CD4-positive, alpha-beta memory T cell (primary cell): ENCODE measurements around the gene CTSH. TPM values are rescaled to one million over a fixed set of nuclear protein-coding genes. Genes with fewer than 3 reads are reported as not detected.
"Not testable (repeated sequence)": the region's sequence is repeated elsewhere in the genome, so short reads cannot be mapped to it uniquely, and the experiment has no call there.

Experiments used
- CTCF ChIA-PET: fragments of 350-600 bp; sonication (Branson Sonifier 250); formaldehyde crosslinking; loops from one replicate; lab custom pipeline; 2021; ENCODE audit warnings: inconsistent platforms; ENCODE audit not compliant: partially characterized antibody; lab: Charles Lee
- POLR2A ChIA-PET: fragments of 350-600 bp; sonication (Branson Sonifier 250); formaldehyde crosslinking; loops from one replicate; lab custom pipeline; 2021; ENCODE audit not compliant: partially characterized antibody; lab: Charles Lee
- DNase-seq, 5 donors: peaks; one replicate each; pipeline versions ENCODE4 v3.0.0 to v3.0.0-alpha.2; 2020 to 2022; ENCODE audit warnings: mixed read lengths in 1 of 5
- H3K27ac ChIP-seq: one replicate; pipeline ENCODE4 v1.7.0; 2013; ENCODE audit warnings: low read depth, low read length
- H3K27me3 ChIP-seq: 2 replicates; pipeline ENCODE4 v1.7.0; 2013; ENCODE audit warnings: mild to moderate bottlenecking, low read length, moderate library complexity; ENCODE audit not compliant: insufficient read depth
- H3K36me3 ChIP-seq: 2 replicates; pipeline ENCODE4 v1.7.0; 2013; ENCODE audit warnings: mild to moderate bottlenecking, low read length, moderate library complexity; ENCODE audit not compliant: insufficient read depth
- H3K4me1 ChIP-seq: 2 replicates; pipeline ENCODE4 v1.7.0; 2013; ENCODE audit warnings: mild to moderate bottlenecking, low read length, moderate library complexity; ENCODE audit not compliant: insufficient read depth
- H3K4me3 ChIP-seq, 2 donors: one replicate each; pipeline ENCODE4 v1.7.0; 2013; ENCODE audit warnings: low read length in 2 of 2, mild to moderate bottlenecking in 1 of 2
- H3K9me3 ChIP-seq, 2 donors: one replicate each; pipeline ENCODE4 v1.7.0; 2013; ENCODE audit warnings: low read length in 2 of 2, control low read depth in 1 of 2; ENCODE audit not compliant: control insufficient read depth in 1 of 2
- H3K27ac Mint-ChIP-seq, 7 donors: one replicate each; pipeline ENCODE4 v1.8.0; 2020 to 2021; ENCODE audit warnings: mixed read lengths in 7 of 7, mild to moderate bottlenecking in 6 of 7, inconsistent platforms in 3 of 7, moderate library complexity in 3 of 7
- H3K27me3 Mint-ChIP-seq, 2 donors: one replicate each; pipeline ENCODE4 v1.8.0; 2020 to 2021; ENCODE audit warnings: mixed read lengths in 2 of 2
- H3K36me3 Mint-ChIP-seq, 2 donors: one replicate each; pipeline ENCODE4 v1.8.0; 2020 to 2021; ENCODE audit warnings: mixed read lengths in 2 of 2, inconsistent platforms in 1 of 2, mild to moderate bottlenecking in 1 of 2
- H3K4me1 Mint-ChIP-seq, 4 donors: one replicate each; pipeline ENCODE4 v1.8.0; 2020 to 2021; ENCODE audit warnings: mixed read lengths in 4 of 4, mild to moderate bottlenecking in 1 of 4
- H3K4me3 Mint-ChIP-seq, 8 donors: one replicate each; pipeline ENCODE4 v1.8.0; 2020 to 2021; ENCODE audit warnings: mixed read lengths in 8 of 8, mild to moderate bottlenecking in 7 of 8, moderate library complexity in 6 of 8, inconsistent platforms in 3 of 8
- H3K9me3 Mint-ChIP-seq, 8 donors: one replicate each; pipeline ENCODE4 v1.8.0; 2020 to 2021; ENCODE audit warnings: mixed read lengths in 8 of 8, mild to moderate bottlenecking in 5 of 8, inconsistent platforms in 3 of 8, moderate library complexity in 1 of 8
- intact Hi-C: fragments of 100-400 bp; cut with micrococcal nuclease; formaldehyde crosslinking; loops from one replicate; pipeline ENCODE4 v1.15.1; 2023
- polyA plus RNA-seq, 2 donors: library from polyadenylated mRNA; unstranded; fragments of 300-500 nt; fragmentation: Illumina TruSeq; gene quantifications; one replicate each; pipeline ENCODE4 v1.2.3, GENCODE V29; 2021
- total RNA-seq, 2 experiments: library from RNA; stranded (reverse); gene quantifications; one replicate each; pipeline ENCODE4 v1.2.3, GENCODE V29; 2021

Gene CTSH
- total and polyA plus RNA-seq, 4 experiments from 2014 or later, result 32.8 to 152 (median 92.8) TPM

DNA sequence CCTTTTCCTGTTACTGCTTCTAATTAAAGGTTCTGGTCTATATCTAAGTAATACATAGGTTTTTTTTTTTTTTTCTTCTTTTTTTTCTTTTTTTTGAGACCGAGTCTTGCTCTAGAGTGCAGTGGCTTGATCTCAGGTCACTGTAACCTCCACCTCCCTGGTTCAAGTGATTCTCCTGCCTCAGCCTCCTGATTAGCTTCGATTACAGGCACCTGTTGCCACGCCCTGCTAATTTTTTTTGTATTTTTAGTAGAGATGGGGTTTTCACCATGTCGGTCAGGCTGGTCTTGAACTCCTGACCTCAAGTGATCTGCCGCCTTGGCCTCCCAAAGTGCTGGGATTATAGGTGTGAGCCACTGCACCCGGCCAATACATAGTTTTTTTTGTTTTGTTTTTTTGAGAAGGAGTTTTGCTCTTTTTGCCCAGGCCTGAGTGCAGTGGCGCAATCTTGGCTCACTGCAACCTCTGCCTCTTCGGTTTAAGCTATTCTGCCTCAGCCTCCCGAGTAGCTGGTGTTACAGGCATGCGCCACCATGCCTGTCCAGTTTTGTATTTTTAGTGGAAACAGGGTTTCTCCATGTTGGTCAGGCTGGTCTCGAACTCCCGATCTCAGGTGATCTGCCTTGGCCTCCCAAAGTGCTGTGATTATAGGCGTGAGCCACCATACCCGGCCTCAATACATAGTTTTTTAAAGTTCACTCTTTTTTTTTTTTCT, 43.9 kb downstream of the CTSH start:
- peaks cover 56% of the 10 kb centered on the region for H3K36me3 ChIP-seq
- H3K36me3 Mint-ChIP-seq, result peaks cover 57 to 86% of the 10 kb centered on the region in 2 donors
- H3K4me3 ChIP-seq, H3K4me3 Mint-ChIP-seq, intact Hi-C loops, POLR2A ChIA-PET, H3K4me1 ChIP-seq, CTCF ChIA-PET, H3K27ac ChIP-seq, H3K9me3 Mint-ChIP-seq, H3K27me3 ChIP-seq, H3K9me3 ChIP-seq, DNase-seq, H3K27me3 Mint-ChIP-seq: not testable (repeated sequence)
- peak overlapping the region in 3 of 7 donors; percentile 24 to 59 (median 29) for H3K27ac Mint-ChIP-seq
- H3K4me1 Mint-ChIP-seq, result peaks cover 6 to 14% (median 7%) of the 10 kb centered on the region in 4 donors

GRCh38 chr15:78898540-78898939, 46.3 kb downstream of the CTSH start:
- H3K4me3 ChIP-seq, result no peak overlapping the region
- H3K36me3 ChIP-seq, result peaks cover 66% of the 10 kb centered on the region
- no peaks in the 10 kb centered on the region for H3K27me3 ChIP-seq
- peaks cover 4% of the 10 kb centered on the region for H3K4me1 ChIP-seq
- Mint-ChIP-seq H3K36me3 (peaks cover 62 to 87% of the 10 kb centered on the region in 2 donors), H3K27ac (peak overlapping the region in 2 of 7 donors; percentile 4 to 19), H3K9me3 (peaks cover 0 to 3% (median 0%) of the 10 kb centered on the region in 8 donors), H3K4me1 (peaks cover 5 to 14% (median 10%) of the 10 kb centered on the region in 4 donors), H3K4me3 (no peak overlapping the region), H3K27me3 (no peaks in the 10 kb centered on the region)
- ChIA-PET CTCF (interaction anchor here (1.1 to 1.3 kb wide), 2 partner anchors 9 to 19 kb away, joined by 3 to 7 read pairs; no protein-coding TSS in a partner anchor), POLR2A (interaction anchor here (1.1 kb wide), 2 partner anchors 18 to 25 kb away, joined by 3 to 4 read pairs; no protein-coding TSS in a partner anchor)
- H3K27ac ChIP-seq, result no peak overlapping the region
- DNase-seq, result no peak
- intact Hi-C loops, result no loop called here
- H3K9me3 ChIP-seq, result no peaks in the 10 kb centered on the region

GRCh38 chr15:78895471-78895870, 49.4 kb downstream of the CTSH start:
- no peak overlapping the region for H3K27ac ChIP-seq
- H3K27me3 ChIP-seq, result no peaks in the 10 kb centered on the region
- Mint-ChIP-seq H3K4me1 (peaks cover 2 to 19% (median 10%) of the 10 kb centered on the region in 4 donors), H3K4me3 (no peak overlapping the region), H3K36me3 (peaks cover 71 to 89% of the 10 kb centered on the region in 2 donors), H3K27me3 (no peaks in the 10 kb centered on the region), H3K27ac (peak overlapping the region in 4 of 7 donors; percentile 45 to 64 (median 57)), H3K9me3 (no peaks in the 10 kb centered on the region)
- no peak overlapping the region for H3K4me3 ChIP-seq
- H3K4me1 ChIP-seq, result no peaks in the 10 kb centered on the region
- intact Hi-C loops, result no loop called here
- no peaks in the 10 kb centered on the region for H3K9me3 ChIP-seq
- DNase-seq, result no peak
- CTCF ChIA-PET, result no interaction called here
- POLR2A ChIA-PET, result no interaction called here
- H3K36me3 ChIP-seq, result peaks cover 67% of the 10 kb centered on the region

GRCh38 chr15:78893538-78893937, 51.3 kb downstream of the CTSH start:
- Mint-ChIP-seq H3K36me3 (peaks cover 61 to 89% of the 10 kb centered on the region in 2 donors), H3K9me3 (no peaks in the 10 kb centered on the region), H3K4me3 (no peak overlapping the region), H3K27me3 (no peaks in the 10 kb centered on the region), H3K27ac (peak overlapping the region in 1 of 7 donors; percentile 26), H3K4me1 (peaks cover 2 to 15% (median 10%) of the 10 kb centered on the region in 4 donors)
- Histone ChIP-seq H3K27ac (no peak overlapping the region), H3K9me3 (no peaks in the 10 kb centered on the region), H3K27me3 (no peaks in the 10 kb centered on the region), H3K4me1 (no peaks in the 10 kb centered on the region), H3K4me3 (no peak overlapping the region), H3K36me3 (peaks cover 63% of the 10 kb centered on the region)
- intact Hi-C loops, result no loop called here
- ChIA-PET CTCF (interaction anchor here (0.8 to 1.3 kb wide), 3 partner anchors 15 to 20 kb away, joined by 3 read pairs; no protein-coding TSS in a partner anchor), POLR2A (no interaction called here)
- no peak for DNase-seq

- Mint-ChIP-seq H3K4me1 (peaks cover 11 to 31% (median 21%) of the 10 kb centered on the region in 4 donors), H3K4me3 (no peak overlapping the region), H3K27ac (peak overlapping the region in 1 of 7 donors; percentile 24), H3K36me3 (peaks cover 51 to 85% of the 10 kb centered on the region in 2 donors), H3K27me3 (no peaks in the 10 kb centered on the region), H3K9me3 (no peaks in the 10 kb centered on the region)
- ChIA-PET CTCF (interaction anchor here (1.7 kb wide), 1 partner anchor 295 kb away, joined by 3 read pairs; no protein-coding TSS in a partner anchor), POLR2A (interaction anchor here (1.0 kb wide), 1 partner anchor 16 kb away, joined by 3 read pairs; the partner anchor contains the start of gene MORF4L1)
- H3K36me3 ChIP-seq, result peaks cover 64% of the 10 kb centered on the region
- peaks cover 9% of the 10 kb centered on the region for H3K4me1 ChIP-seq
- H3K27ac ChIP-seq, result no peak overlapping the region
- intact Hi-C loops, result no loop called here
- no peak for DNase-seq
- H3K4me3 ChIP-seq, result no peak overlapping the region
- H3K9me3 ChIP-seq, result no peaks in the 10 kb centered on the region
- no peaks in the 10 kb centered on the region for H3K27me3 ChIP-seq
These were observed 55.8 kb downstream of the CTSH start for GRCh38 chr15:78889000-78889399.

GRCh38 chr15:78881681-78882080, 63.2 kb downstream of the CTSH start:
- ChIA-PET POLR2A (interaction anchor here (2.3 kb wide), 1 partner anchor 8 kb away, joined by 16 read pairs; the partner anchor contains the start of gene MORF4L1), CTCF (no interaction called here)
- DNase-seq, result no peak
- no peaks in the 10 kb centered on the region for H3K9me3 Mint-ChIP-seq
- peak overlapping the region in 2 of 8 donors; percentile 36 to 46 for H3K4me3 Mint-ChIP-seq
- no peaks in the 10 kb centered on the region for H3K9me3 ChIP-seq
- H3K36me3 ChIP-seq, result peaks cover 44% of the 10 kb centered on the region
- H3K27me3 ChIP-seq, result no peaks in the 10 kb centered on the region
- H3K27me3 Mint-ChIP-seq, result no peaks in the 10 kb centered on the region
- H3K4me3 ChIP-seq, result no peak overlapping the region
- peaks cover 44 to 84% (median 66%) of the 10 kb centered on the region in 4 donors for H3K4me1 Mint-ChIP-seq
- peak overlapping the region in 2 of 7 donors; percentile 54 to 68 for H3K27ac Mint-ChIP-seq
- H3K4me1 ChIP-seq, result peaks cover 79% of the 10 kb centered on the region
- intact Hi-C loops, result no loop called here
- peaks cover 47 to 65% of the 10 kb centered on the region in 2 donors for H3K36me3 Mint-ChIP-seq
- H3K27ac ChIP-seq, result no peak overlapping the region

GRCh38 chr15:78880813-78881212, 64.0 kb downstream of the CTSH start:
- H3K4me3 ChIP-seq, result no peak overlapping the region
- H3K27me3 Mint-ChIP-seq, result no peaks in the 10 kb centered on the region
- CTCF ChIA-PET, result interaction anchor here (1.3 kb wide), 1 partner anchor 20 kb away, joined by 3 read pairs; no protein-coding TSS in a partner anchor
- peaks cover 41 to 64% of the 10 kb centered on the region in 2 donors for H3K36me3 Mint-ChIP-seq
- no peak for DNase-seq
- no peaks in the 10 kb centered on the region for H3K27me3 ChIP-seq
- H3K27ac ChIP-seq, result no peak overlapping the region
- H3K9me3 Mint-ChIP-seq, result no peaks in the 10 kb centered on the region
- POLR2A ChIA-PET, result interaction anchor here (0.8 to 1.0 kb wide), 2 partner anchors 18 to 30 kb away, joined by 3 to 4 read pairs; no protein-coding TSS in a partner anchor
- H3K27ac Mint-ChIP-seq, result peak overlapping the region in 2 of 7 donors; percentile 10 to 83
- intact Hi-C loops, result no loop called here
- H3K4me3 Mint-ChIP-seq, result peak overlapping the region in 1 of 8 donors; percentile 39
- H3K9me3 ChIP-seq, result no peaks in the 10 kb centered on the region
- H3K4me1 Mint-ChIP-seq, result peaks cover 46 to 86% (median 67%) of the 10 kb centered on the region in 4 donors
- peaks cover 88% of the 10 kb centered on the region for H3K4me1 ChIP-seq
- H3K36me3 ChIP-seq, result peaks cover 37% of the 10 kb centered on the region
